Mesenchymal stem cell (in vitro differentiated cells and primary cell): ENCODE results near the gene ZNF30.

Experiments used
- DNase-seq: peaks from one replicate; pipeline ENCODE4 v3.0.0-alpha.2; 2013
- H2AFZ ChIP-seq: one replicate; pipeline ENCODE4 v1.6.1; 2013; ENCODE audit warnings: low read depth, mild to moderate bottlenecking, control low read depth, inconsistent platforms, low read length, moderate library complexity
- H2AK5ac ChIP-seq: 2 replicates; pipeline ENCODE4 v1.6.1; 2013; ENCODE audit warnings: low read length, moderate library complexity, mild to moderate bottlenecking, inconsistent platforms; ENCODE audit not compliant: severe bottlenecking
- H2BK120ac ChIP-seq: one replicate; pipeline ENCODE4 v1.6.1; 2013; ENCODE audit warnings: low read depth, mild to moderate bottlenecking, inconsistent platforms, low read length, moderate library complexity
- H2BK12ac ChIP-seq, 2 experiments: one replicate each; pipeline ENCODE4 v1.6.1; 2013; ENCODE audit warnings: inconsistent platforms in 2 of 2, low read length in 2 of 2, mild to moderate bottlenecking in 2 of 2, moderate library complexity in 2 of 2, control low read depth in 1 of 2
- H2BK15ac ChIP-seq: one replicate; pipeline ENCODE4 v1.6.1; 2013; ENCODE audit warnings: mild to moderate bottlenecking, low read depth, inconsistent platforms; ENCODE audit not compliant: poor library complexity, severe bottlenecking
- H2BK5ac ChIP-seq: 2 replicates; pipeline ENCODE4 v1.6.1; 2013; ENCODE audit warnings: low read depth, mild to moderate bottlenecking, low read length, control low read depth, inconsistent platforms; ENCODE audit not compliant: poor library complexity, severe bottlenecking
- H3K14ac ChIP-seq, 2 experiments: one replicate each; pipeline ENCODE4 v1.6.1; 2013; ENCODE audit warnings: inconsistent platforms in 2 of 2, low read length in 2 of 2, control low read depth in 1 of 2, mild to moderate bottlenecking in 1 of 2, moderate library complexity in 1 of 2
- H3K18ac ChIP-seq, 2 experiments: one replicate each; pipeline ENCODE4 v1.6.1; 2013; ENCODE audit warnings: inconsistent platforms in 2 of 2, low read length in 2 of 2, control low read depth in 1 of 2, low read depth in 1 of 2, mild to moderate bottlenecking in 1 of 2
- H3K23ac ChIP-seq, 2 experiments: one replicate each; pipeline ENCODE4 v1.6.1; 2013; ENCODE audit warnings: inconsistent platforms in 2 of 2, low read length in 2 of 2, mild to moderate bottlenecking in 2 of 2, moderate library complexity in 2 of 2, control low read depth in 1 of 2
- H3K27ac ChIP-seq: 2 replicates; pipeline ENCODE4 v1.5.1; 2013; ENCODE audit warnings: mild to moderate bottlenecking, moderate library complexity, low read length, control low read depth, inconsistent platforms; ENCODE audit not compliant: poor library complexity, severe bottlenecking
- H3K27me3 ChIP-seq, 2 experiments: 2 replicates each; pipeline versions ENCODE4 v1.6.1 to v1.7.0; 2013; ENCODE audit warnings: low read length in 2 of 2, mild to moderate bottlenecking in 2 of 2, moderate library complexity in 2 of 2, control low read depth in 1 of 2, inconsistent platforms in 1 of 2; ENCODE audit not compliant: control insufficient read depth in 1 of 2, insufficient read depth in 1 of 2
- H3K36me3 ChIP-seq, 2 experiments: 2 replicates each; pipeline versions ENCODE4 v1.6.1 to v1.7.0; 2013; ENCODE audit warnings: low read length in 2 of 2, control low read depth in 1 of 2, inconsistent platforms in 1 of 2, low read depth in 1 of 2, mild to moderate bottlenecking in 1 of 2; ENCODE audit not compliant: insufficient read depth in 2 of 2, control insufficient read depth in 1 of 2
- H3K4ac ChIP-seq, 2 experiments: one replicate each; pipeline ENCODE4 v1.6.1; 2013; ENCODE audit warnings: inconsistent platforms in 2 of 2, low read length in 2 of 2, mild to moderate bottlenecking in 2 of 2, moderate library complexity in 2 of 2, control low read depth in 1 of 2, low read depth in 1 of 2
- H3K4me1 ChIP-seq: 2 replicates; pipeline ENCODE4 v1.6.1; 2013; ENCODE audit warnings: low read depth, low read length, control low read depth; ENCODE audit not compliant: control insufficient read depth, insufficient read depth
- H3K4me2 ChIP-seq: 2 replicates; pipeline ENCODE4 v1.6.1; 2013; ENCODE audit warnings: low read length, mild to moderate bottlenecking, inconsistent platforms; ENCODE audit not compliant: poor library complexity, severe bottlenecking
- H3K4me3 ChIP-seq, 2 experiments: 2 replicates each; pipeline versions ENCODE4 v1.5.1 to v1.7.0; 2013; ENCODE audit warnings: low read length in 2 of 2, mild to moderate bottlenecking in 2 of 2, control low read depth in 1 of 2, low read depth in 1 of 2; ENCODE audit not compliant: insufficient read depth in 1 of 2
- H3K79me1 ChIP-seq: replicated peaks from 2 replicates; pipeline ENCODE4 v1.6.1; 2013; ENCODE audit warnings: mild to moderate bottlenecking, control low read depth, low read length, inconsistent platforms; ENCODE audit not compliant: poor library complexity, severe bottlenecking
- H3K9ac ChIP-seq: 2 replicates; pipeline ENCODE4 v1.7.0; 2013; ENCODE audit warnings: mild to moderate bottlenecking, low read length, moderate library complexity
- H3K9me3 ChIP-seq: 2 replicates; pipeline ENCODE4 v1.7.0; 2013; ENCODE audit warnings: mild to moderate bottlenecking, low read length; ENCODE audit not compliant: control insufficient read depth
- H4K8ac ChIP-seq: one replicate; pipeline ENCODE4 v1.6.1; 2013; ENCODE audit warnings: inconsistent platforms, mild to moderate bottlenecking, low read length, moderate library complexity
- H4K91ac ChIP-seq: one replicate; pipeline ENCODE4 v1.6.1; 2013; ENCODE audit warnings: mild to moderate bottlenecking, low read length, inconsistent platforms
- WGBS: methylation state at CpG from one replicate; pipeline ENCODE4 v1.1.7; 2013; ENCODE audit warnings: mixed read lengths; 5-methylcytosine and 5-hydroxymethylcytosine counted together

Gene ZNF30

DNA sequence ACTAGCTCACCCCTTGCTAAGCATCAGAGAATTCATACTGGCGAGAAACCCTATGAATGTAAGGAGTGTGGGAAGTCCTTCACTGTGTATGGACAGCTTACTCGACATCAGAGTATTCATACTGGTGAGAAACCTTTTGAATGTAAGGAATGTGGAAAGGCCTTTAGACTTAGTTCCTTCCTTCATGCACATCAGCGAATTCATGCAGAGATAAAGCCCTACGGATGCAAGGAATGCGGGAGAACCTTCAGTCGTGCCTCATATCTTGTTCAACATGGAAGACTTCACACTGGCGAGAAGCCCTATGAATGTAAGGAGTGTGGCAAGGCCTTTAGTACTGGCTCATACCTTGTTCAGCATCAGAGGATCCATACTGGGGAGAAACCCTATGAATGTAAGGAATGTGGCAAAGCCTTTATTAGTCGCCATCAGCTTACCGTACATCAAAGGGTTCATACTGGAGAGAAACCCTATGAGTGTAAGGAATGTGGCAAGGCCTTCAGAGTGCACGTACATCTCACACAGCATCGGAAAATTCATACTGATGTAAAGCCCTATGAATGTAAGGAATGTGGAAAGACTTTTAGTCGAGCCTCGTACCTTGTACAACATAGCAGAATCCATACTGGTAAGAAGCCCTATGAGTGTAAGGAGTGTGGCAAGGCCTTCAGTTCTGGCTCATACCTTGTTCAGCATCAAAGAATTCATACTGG lies 17.3 kb downstream of the ZNF30 start:
- H3K14ac ChIP-seq: no peak overlapping the region
- H3K18ac ChIP-seq: no peak overlapping the region
- H3K9ac ChIP-seq: no peak overlapping the region
- H2AK5ac ChIP-seq: no peak overlapping the region
- H3K36me3 ChIP-seq: peaks cover 12 to 31% of the 10 kb centered on the region in 2 experiments
- no peak overlapping the region for H4K8ac ChIP-seq
- WGBS: 96% methylated on average over 13 of the region's 13 CpGs
- no peak overlapping the region for H4K91ac ChIP-seq
- H3K9me3 ChIP-seq: peaks cover 90% of the 10 kb centered on the region
- H3K4ac ChIP-seq: no peak overlapping the region
- no peak overlapping the region for H3K23ac ChIP-seq
- no peak overlapping the region for H2BK15ac ChIP-seq
- H3K27me3 ChIP-seq: no peaks in the 10 kb centered on the region
- no peak overlapping the region for H2BK120ac ChIP-seq
- H3K27ac ChIP-seq: no peak overlapping the region
- no peak overlapping the region for H2BK12ac ChIP-seq
- no peaks in the 10 kb centered on the region for H3K4me1 ChIP-seq
- H2BK5ac ChIP-seq: no peak overlapping the region
- no peaks in the 10 kb centered on the region for H3K79me1 ChIP-seq
- no peak for DNase-seq
- no peak overlapping the region for H3K4me2 ChIP-seq
- H3K4me3 ChIP-seq: peak overlapping the region in 1 of 2 experiments; percentile 47
- no peak overlapping the region for H2AFZ ChIP-seq

GRCh38 chr19:34953092-34953491 lies 26.4 kb downstream of the ZNF30 start:
- no peak for DNase-seq
- H3K79me1 ChIP-seq: peaks cover 15% of the 10 kb centered on the region
- H2AFZ ChIP-seq: no peak overlapping the region
- H3K27ac ChIP-seq: no peak overlapping the region
- H3K27me3 ChIP-seq: no peaks in the 10 kb centered on the region
- peaks cover 18 to 27% of the 10 kb centered on the region in 2 experiments for H3K36me3 ChIP-seq
- no peaks in the 10 kb centered on the region for H3K4me1 ChIP-seq
- no peak overlapping the region for H2AK5ac ChIP-seq
- no peak overlapping the region for H3K4me3 ChIP-seq
- no peak overlapping the region for H3K23ac ChIP-seq
- no peak overlapping the region for H2BK120ac ChIP-seq
- peaks cover 83% of the 10 kb centered on the region for H3K9me3 ChIP-seq
- no peak overlapping the region for H3K14ac ChIP-seq
- no peak overlapping the region for H2BK5ac ChIP-seq
- H4K8ac ChIP-seq: no peak overlapping the region
- H4K91ac ChIP-seq: no peak overlapping the region
- no peak overlapping the region for H3K9ac ChIP-seq
- no peak overlapping the region for H3K4ac ChIP-seq
- no peak overlapping the region for H3K4me2 ChIP-seq
- no peak overlapping the region for H2BK12ac ChIP-seq
- no peak overlapping the region for H3K18ac ChIP-seq
- H2BK15ac ChIP-seq: no peak overlapping the region

GRCh38 chr19:34957830-34958751 lies 31.4 kb downstream of the ZNF30 start:
- no peak overlapping the region for H3K23ac ChIP-seq
- no peak overlapping the region for H3K4ac ChIP-seq
- H3K27me3 ChIP-seq: no peaks in the 10 kb centered on the region
- peaks cover 47 to 48% of the 10 kb centered on the region in 2 experiments for H3K36me3 ChIP-seq
- peak overlapping the region in 1 of 2 experiments; percentile 48 for H3K4me3 ChIP-seq
- no peak overlapping the region for H2AK5ac ChIP-seq
- H2BK120ac ChIP-seq: no peak overlapping the region
- no peak overlapping the region for H4K8ac ChIP-seq
- no peak overlapping the region for H3K4me2 ChIP-seq
- H2BK12ac ChIP-seq: no peak overlapping the region
- peaks cover 70% of the 10 kb centered on the region for H3K9me3 ChIP-seq
- H3K14ac ChIP-seq: no peak overlapping the region
- 99% methylated on average over 18 of the region's 22 CpGs for WGBS
- peaks cover 27% of the 10 kb centered on the region for H3K79me1 ChIP-seq
- no peak overlapping the region for H3K18ac ChIP-seq
- no peak overlapping the region for H3K9ac ChIP-seq
- H2BK5ac ChIP-seq: no peak overlapping the region
- H4K91ac ChIP-seq: no peak overlapping the region
- H3K4me1 ChIP-seq: peaks cover 17% of the 10 kb centered on the region
- DNase-seq: no peak
- H2AFZ ChIP-seq: no peak overlapping the region
- H2BK15ac ChIP-seq: no peak overlapping the region
- no peak overlapping the region for H3K27ac ChIP-seq

DNA sequence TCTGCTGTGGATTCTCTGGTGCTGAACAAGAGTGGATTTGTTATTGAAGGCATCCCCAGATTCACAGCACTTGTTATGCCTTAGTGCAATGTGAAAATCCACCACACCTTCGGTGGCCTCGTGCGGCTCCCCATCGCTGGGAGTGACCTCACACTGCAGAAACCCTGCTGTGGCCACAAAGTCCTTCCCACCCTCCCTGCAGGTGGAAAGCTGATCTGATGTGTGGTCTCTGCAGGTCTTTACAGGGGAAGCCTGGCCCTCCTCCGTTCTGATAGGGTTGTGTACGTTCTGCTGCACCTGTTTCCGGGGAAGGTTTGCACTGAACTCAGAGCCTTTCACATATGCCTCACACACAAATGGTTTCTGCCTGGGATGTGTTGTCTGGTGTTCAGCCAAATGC lies 32.3 kb downstream of the ZNF30 start:
- Histone ChIP-seq H3K79me1 (peaks cover 30% of the 10 kb centered on the region), H2BK15ac (no peak overlapping the region), H3K9ac (no peak overlapping the region), H3K4me3 (peak overlapping the region; percentile 22 to 48), H3K18ac (no peak overlapping the region), H3K4ac (no peak overlapping the region), H2BK5ac (no peak overlapping the region), H2BK12ac (no peak overlapping the region), H3K27me3 (no peaks in the 10 kb centered on the region), H2BK120ac (no peak overlapping the region), H3K4me1 (peaks cover 19% of the 10 kb centered on the region), H3K14ac (no peak overlapping the region), H3K27ac (no peak overlapping the region), H3K4me2 (no peak overlapping the region), H4K91ac (no peak overlapping the region), H2AFZ (no peak overlapping the region), H4K8ac (no peak overlapping the region), H3K23ac (no peak overlapping the region), H2AK5ac (no peak overlapping the region), H3K36me3 (peaks cover 47 to 48% of the 10 kb centered on the region in 2 experiments), H3K9me3 (peaks cover 60% of the 10 kb centered on the region)
- WGBS: 95% methylated on average over 7 of the region's 7 CpGs
- DNase-seq: no peak
